Stimulated activated CD4-positive, alpha-beta T cell treated with anti-CD3 and anti-CD28 coated beads, Interleukin-15, amount 100 ng/mL, for 1 hour (primary cell): ENCODE results near the gene KIRREL3.

Source experiments
- DNase-seq, 2 donors: peaks; one replicate each; pipeline ENCODE4 v3.0.0-alpha.2; 2020; ENCODE audit warnings: low read depth in 1 of 2, low spot score in 1 of 2

KIRREL3 gene

DNA sequence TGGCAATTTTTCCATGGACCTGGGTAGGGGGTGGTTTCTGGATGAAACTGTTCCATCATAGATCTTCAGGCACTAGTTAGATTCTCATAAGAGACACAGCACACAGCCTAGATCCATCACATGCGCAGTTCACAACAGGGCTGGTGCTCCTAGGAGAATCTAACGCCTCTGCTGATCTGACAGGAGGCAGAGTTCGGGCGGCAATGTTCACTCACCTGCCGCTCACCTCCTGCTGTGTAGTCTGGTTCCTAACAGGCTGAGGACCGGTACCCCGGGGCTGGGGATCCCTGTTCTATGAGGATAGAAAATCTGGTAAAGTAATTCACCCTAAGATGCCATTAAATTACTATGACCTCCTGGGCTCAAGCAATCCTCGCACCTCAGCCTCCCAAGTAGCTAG, 318.0 kb downstream of the KIRREL3 start:
- DNase-seq: no peak

DNA sequence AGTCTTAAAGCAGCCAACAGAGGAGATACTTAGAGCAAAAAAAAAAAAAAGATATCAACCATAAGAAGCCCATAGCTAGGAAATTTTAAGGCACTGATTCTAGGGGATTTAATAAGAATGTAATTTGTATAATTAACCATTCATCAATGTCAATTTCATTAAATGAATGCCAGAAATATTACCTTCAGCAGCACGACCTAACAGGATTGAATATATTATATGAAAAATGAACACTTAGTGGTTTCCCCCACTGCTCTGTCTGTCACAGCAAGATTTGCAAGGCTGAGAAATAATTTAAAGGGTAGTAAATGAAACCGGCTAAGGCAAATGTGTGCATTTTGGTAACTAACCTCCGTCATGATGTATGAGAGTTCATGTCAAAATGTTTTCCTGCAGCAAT, 319.9 kb downstream of the KIRREL3 start:
- DNase-seq: no peak

GRCh38 chr11:126680131-126680530, 320.4 kb downstream of the KIRREL3 start:
- no peak for DNase-seq

DNA sequence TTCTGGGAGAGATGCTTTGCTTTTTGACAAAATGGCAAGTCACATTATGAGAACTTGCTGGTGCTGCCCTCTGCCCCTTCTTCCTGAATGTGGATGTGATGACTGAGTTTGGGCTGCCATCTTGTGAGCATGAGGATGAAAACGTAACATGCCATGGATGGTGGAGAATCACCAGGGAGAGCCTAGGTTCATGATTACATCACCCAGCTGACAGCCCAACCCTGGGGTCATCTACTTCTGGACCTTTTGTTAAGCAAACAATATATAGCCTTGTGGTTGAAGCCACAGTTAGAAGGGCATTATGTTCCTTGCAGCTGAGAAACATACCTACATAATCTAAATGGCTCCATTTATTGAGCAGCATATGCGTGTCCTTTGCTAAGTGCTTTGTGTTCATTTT, 321.5 kb downstream of the KIRREL3 start:
- no peak for DNase-seq

- DNase-seq: no peak
Measured at GRCh38 chr11:126676536-126676935, 324.0 kb downstream of the KIRREL3 start.

GRCh38 chr11:126673319-126673718, 327.3 kb downstream of the KIRREL3 start:
- no peak for DNase-seq

DNA sequence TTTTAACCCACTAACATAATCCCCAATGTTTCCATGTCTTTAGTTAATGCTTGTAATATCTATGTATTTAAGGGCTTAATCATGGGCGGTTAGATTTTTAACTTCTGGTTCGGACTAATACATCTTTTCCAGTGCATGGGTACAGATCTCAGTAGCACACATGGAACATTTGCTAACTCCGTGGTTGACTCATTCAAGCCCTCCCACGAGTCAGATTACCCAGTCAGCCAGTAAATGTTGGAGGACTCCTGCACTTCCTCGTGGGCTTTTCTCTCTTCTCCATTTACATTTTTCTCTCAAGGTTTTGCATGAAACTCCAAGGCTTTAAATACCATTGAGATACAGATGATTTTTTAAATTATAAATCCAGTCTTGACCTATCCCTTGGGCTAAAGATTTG, 331.2 kb downstream of the KIRREL3 start:
- no peak for DNase-seq

GRCh38 chr11:126664643-126665042, 335.9 kb downstream of the KIRREL3 start:
- no peak for DNase-seq

DNA sequence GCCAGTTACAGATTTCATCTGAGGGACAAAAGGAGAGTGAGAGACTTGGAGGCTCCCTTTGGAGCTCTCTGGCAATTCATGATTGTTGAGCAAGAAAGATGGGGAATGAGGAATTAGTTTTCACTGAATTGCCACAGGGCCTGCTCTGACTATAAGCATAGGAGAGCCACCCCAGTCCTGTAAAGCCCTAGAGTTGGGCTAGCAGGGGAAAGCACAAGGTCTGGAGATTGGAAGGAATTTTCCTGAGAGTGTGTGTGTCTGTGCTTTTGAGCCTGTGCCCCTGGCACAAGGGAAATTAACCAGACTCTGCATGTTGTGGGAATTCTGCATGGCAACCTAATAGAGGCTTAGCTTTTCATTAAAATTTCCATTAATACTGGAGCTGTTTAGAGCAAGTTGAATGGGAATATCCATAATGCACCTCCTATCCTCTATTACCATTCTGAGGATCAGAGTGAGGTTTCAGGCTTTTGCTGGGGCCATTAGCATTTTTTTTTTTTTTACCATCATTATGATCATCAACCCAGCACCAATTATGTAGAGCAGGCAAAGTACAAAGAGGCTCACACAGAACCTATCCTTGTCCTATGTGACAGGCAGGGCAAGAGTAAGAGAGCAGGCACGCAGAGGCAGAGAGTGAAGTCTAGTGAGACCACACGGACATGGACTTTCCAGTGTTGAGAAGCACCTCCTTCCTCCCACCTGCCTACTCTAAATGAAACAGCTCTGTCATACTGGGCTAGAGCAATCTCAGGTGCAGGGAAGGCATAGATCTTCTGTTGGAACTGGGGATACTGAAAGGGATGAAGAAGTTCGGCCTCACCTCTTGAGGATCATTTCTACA, 336.6 kb downstream of the KIRREL3 start:
- no peak for DNase-seq

- no peak for DNase-seq
Measured at GRCh38 chr11:126662035-126662790, 338.4 kb downstream of the KIRREL3 start.

DNA sequence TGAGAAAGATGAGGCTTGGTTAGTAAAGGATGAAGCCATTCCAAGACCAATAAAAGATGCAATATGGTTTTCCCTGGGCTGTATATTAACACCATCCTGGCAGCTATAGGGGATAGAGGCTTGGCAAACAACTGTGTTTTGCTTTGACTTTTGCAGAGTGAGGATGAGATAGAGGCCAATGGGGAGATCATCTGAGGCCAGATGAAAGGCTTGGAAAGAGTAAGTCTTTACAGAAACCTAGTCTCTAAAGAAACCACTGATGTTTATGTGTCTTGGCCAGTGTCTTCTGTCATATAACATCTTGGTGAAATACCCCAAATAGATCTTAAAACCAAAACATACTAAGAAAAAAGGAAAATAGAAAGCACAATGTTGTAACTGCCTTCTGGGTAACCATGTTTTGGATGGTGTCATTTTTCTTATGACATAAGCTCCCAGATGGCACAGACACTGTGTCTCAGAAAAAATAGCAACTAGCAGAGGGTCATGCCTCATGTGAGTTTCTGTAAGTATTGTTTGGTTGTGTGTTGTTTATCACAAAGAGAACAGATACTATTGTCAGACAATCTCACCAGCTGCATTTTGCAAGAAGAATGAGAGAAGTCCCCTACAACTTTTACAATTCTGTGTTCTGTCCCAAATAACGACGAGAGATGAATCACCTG, 339.7 kb downstream of the KIRREL3 start:
- no peak for DNase-seq

DNA sequence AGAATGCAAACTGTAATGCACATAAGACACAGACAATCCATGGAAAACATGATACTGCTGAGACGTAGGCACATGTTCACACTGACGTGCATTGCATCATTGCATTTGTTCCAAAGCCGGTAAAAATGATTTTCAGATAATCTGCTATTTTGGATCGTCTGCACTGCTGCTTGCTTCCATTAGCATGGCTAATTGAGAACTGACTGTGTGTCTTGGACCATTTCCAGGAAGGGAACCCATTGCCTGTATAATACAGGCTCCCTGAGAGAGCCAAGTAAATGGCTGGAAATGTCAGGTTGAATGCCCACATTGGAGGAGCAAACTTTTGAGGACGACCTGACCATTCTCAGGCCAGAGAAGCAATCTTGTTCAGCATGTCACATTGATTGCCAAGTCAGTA, 340.2 kb downstream of the KIRREL3 start:
- no peak for DNase-seq

DNA sequence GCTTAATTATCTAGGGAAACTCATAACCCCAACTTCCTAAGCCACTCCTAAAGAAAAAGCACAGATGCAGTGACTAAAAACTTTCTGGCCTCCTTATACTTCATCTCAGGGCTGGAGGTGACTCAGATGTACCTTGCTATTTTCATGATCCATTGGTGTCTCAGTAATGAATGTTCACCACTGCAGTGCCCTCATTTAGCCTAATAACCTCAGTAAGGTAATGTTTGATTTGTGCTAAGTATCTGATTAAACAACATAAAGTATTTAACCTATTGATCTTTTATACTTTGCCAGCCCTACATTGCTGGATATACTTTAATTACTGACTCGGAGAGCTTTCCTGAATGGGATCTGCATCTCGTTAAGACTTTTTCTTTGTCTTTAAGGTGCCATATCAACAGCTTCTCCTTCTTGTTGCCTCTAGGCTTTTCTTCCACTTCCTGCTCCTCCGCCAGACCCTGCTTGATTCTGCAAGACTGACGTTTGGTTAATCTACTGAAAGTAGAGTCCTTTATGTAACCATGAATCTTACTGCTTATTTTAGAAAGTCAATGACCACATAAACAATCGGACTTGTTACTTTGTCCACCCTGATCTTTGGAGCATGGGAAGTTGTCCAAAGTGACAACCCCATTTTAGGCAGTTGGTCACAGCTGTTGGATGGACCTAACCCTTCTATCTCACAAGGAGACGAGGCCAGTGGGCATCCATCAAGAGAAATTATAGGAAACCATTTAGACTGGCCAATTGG, 342.1 kb downstream of the KIRREL3 start:
- no peak for DNase-seq

DNA sequence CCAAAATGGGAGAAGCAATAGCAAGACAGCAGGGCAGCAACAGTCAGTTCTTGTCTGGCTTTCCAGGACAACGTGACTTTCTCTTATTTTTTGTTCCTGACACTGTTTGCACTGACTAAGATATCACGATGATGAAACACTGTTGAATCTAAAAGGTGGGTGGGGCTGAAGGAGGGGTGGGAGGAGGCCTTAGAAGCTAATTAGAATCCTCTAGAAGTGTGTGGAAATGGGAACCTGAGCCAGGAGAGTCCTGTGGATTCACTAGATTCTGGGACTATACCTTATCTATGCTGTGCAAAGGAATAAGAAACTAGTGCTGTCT, 344.8 kb downstream of the KIRREL3 start:
- no peak for DNase-seq

- DNase-seq: no peak
Measured at GRCh38 chr11:126654886-126655806, 345.4 kb downstream of the KIRREL3 start.

GRCh38 chr11:126653040-126653439, 347.5 kb downstream of the KIRREL3 start:
- no peak for DNase-seq

GRCh38 chr11:126647735-126648134, 352.8 kb downstream of the KIRREL3 start:
- no peak for DNase-seq

DNA sequence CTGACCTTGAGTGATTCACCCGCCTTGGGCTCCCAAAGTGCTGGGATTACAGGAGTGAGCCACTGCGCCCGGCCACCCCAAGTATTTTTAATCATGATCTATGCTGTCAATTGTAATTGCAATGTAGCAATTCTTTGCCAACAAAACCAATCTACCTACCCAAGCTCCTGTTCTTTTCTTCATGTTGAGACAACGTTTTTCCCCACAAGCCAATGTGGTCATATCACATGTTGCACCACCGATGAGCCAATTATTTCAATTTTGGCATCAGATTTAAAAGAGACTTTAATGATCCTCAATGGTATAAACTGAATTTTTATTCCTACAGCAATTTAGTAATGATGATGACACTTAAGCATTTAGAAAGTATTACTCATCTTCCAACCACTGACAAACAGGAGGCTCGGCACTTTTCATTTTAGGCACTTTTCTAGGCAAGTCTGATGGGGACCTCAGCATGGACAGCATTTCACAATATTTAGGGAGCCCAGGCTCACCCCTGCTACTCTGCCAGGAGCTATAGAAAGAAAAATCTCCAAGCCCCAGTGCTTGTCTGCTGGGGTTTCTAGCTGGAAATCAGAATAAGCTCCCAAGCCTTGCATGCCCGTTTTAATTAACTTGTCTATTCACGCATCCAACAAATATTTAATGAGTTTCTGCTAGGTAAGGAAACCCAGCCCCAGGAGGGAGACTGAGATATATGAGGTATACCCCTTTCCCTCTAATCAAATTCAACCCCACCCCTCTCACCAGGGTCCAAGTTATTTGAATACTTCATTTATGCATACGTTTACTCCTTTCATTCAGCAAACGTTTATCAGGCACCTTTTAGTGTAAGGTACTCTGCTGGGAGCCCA, 353.6 kb downstream of the KIRREL3 start:
- DNase-seq: no peak

- DNase-seq: no peak
Measured at GRCh38 chr11:126645186-126645585, 355.4 kb downstream of the KIRREL3 start.
